NCI-H2227 (cell line): ENCODE results near the gene B3GNT4.
"Not testable (repeated sequence)": the region's sequence is repeated elsewhere in the genome, so short reads cannot be mapped to it uniquely, and the experiment has no call there.

Source experiments
- DNase-seq: peaks from one replicate; lab custom pipeline; 2025; ENCODE audit not compliant: unreplicated experiment; lab: John Stamatoyannopoulos, UW

The B3GNT4 gene

DNA sequence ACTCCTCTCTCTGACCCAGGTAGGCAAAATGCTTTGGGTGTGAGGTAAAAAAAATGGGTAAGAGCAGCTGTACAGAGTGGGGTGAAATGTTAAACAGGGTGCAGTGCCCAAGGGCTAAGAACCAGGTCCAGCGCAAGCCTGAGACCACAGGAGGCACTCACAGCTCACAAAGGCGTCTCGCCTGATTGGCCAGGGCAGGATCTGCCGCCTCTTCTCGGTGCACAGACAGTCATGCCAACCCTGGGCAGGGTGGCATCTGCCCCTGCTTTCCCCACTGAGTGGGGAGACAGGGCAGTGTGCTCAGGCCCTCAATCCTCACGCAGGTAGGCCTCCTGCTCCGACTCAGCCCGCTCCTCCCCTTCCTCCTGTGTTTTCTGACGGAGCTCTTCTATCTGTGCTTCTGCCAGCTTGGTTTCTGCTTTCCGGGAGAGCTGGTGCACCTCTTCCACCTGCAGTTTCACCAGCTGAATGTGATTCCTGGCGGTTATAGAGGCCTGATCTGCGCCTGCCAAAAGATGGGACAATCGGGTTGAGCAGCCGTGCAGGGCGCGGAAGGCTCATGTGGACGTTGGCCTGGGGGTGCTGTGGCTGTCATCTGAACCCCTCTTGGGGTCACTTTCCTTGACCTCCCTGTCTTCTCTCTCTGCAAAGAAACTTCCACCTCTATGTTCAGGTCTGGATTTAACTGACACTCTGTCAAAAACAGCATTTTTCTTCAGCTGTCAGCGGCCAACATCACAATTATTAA lies 4.7 kb downstream of the B3GNT4 start:
- DNase-seq: no peak

DNA sequence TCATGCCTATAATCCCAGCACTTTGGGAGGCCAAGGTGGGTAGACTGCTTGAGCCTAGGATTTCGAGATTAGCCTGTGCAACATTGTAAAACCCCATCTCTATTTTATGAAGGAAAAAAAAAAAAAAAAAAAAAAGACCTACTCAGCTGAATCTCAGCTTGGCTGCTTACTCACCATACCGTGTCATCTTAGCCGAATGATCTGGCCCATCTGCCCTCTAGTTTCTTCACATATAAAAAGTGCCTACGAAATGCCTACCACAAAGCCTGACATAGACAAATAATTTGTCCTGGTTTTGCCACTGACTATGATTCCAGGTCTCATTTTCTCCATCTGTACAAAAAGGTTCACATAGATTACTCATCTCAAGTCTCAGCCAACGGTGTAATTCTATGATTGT lies 12.3 kb downstream of the B3GNT4 start:
- DNase-seq: no peak

DNA sequence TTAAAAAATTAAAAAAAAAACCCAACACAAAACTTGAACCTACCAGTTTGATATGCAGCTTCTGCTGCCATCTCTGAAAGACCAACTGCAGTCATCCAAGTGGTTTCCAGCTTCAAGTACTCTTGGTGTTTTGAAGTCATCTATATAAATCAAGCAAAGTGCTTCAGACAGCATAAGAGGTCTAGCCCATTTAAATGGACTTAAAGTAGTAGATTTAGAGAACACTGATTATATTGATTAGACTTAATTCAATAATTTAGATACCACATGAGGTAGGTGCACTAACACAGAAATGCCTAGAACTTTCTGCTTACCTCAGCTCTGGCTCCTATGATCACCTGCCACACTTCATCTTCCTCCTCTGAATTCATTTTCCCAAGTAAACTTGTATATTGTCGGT lies 12.9 kb downstream of the B3GNT4 start:
- DNase-seq: no peak

DNA sequence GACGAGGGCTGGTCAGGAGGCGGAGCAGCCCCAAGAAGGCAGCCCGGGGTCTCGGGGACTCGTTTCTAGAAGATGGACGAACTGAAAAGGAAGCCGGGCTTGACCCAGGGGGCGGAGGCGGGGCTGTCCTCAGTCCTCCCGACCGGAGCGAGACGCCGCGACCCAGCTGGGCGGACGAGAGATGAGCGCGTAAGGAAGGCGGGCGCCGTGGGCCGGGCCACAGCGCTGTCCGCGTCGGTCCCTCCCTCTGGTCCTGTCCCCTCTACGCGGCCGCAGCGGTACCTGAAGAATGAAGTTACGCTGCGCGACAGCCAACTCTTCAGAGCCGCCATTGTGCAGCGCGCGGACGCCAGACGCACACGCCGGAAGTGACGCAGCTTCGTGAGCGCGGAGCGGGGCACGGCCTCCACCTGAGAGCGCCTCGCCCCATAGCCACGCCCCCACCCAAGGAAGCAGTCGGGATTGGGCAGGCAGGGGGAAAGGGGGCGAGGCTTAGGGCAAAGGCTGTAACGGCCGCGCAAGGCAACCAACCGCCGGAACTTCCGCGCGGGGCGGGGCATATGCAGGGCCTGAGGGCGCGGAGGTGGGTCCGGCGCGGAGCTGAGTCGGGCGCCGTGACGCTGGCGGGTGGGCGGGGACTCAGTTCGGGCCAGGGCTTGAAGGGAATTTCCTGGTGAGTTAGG lies 22.3 kb downstream of the B3GNT4 start, which contains the start of gene DIABLO:
DIABLO (minus strand) TSS at position 370 of the 683 bp plus-strand sequence; CDS start at position 332, 38 bp downstream.
- DNase-seq: peak; percentile 100

DNA sequence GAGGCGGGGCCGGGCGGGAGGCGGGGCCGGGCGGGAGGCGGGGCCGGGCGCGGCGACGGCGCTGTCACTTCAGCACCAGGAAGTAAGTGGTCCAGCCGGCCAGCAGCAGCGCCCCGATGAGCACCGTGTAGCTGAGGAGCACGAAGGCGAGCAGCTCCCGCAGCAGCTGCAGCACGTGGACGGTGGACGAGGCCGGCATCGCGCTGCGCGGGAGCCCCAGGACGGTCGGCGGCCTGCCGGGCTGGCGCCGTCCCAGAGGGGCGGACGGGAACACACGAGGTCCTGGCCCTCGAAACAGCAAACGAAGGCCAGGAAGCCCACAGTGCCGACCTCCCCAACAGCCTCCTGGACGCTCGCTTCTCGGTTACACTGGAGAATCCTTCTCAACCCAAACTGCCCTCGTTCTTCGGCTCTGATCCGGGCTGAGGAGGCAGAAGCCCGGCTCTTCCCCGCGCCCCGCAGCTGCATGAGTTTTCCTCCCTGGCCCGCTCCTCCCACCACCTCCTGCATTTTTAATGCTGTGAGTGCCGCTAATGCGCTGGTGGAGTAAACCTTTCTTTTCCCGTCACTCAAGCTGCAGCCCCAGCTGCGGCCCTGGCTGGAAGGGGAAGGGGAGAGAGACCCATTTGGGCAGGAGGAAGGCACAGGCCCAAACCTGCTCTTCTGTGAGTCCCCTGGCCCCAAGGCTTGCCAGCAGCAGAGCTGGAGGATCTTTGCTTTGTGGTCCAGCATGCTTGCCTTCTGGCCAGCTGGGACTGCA lies 23.0 kb downstream of the B3GNT4 start:
- peak; percentile 65 for DNase-seq

DNA sequence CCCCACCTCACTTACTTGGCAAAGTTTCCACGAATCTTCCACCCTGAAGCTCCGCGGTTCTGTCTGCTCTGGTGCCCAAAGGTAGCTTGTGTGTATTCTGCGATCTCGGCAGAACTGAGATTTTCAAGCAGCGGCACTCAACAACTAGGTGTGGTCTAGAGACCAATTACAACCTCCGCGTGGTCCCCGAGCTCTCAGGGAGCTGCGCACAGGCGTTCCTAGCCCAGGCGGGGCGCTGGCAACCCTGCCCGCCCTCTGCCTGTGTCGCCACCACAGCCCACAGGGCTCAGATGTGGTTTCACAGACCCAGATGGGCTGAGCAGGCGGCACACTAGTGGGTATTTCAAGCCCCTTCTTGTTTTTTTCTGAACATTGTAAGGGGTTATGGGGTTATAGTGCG lies 23.8 kb downstream of the B3GNT4 start:
- DNase-seq: peak; percentile 75

DNA sequence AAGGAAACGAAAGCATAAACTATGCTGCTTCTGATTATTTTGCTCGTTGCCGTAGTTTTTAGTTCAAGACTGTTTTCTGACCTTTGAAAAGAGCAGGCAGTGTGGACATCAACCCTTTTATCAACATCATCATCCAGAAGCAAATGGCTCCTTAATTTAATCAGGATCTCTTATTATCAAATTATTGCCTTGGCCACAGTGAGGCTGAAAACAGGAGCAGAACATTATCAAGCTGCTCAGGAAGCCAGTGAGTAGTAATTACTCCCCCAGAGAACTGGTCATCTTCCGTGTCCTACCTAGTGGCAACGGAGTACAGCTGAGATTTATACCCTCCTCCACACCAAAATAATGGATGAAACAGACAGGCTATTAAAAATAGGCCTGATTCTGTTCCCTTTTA lies 24.6 kb downstream of the B3GNT4 start:
- peak; percentile 40 for DNase-seq

DNA sequence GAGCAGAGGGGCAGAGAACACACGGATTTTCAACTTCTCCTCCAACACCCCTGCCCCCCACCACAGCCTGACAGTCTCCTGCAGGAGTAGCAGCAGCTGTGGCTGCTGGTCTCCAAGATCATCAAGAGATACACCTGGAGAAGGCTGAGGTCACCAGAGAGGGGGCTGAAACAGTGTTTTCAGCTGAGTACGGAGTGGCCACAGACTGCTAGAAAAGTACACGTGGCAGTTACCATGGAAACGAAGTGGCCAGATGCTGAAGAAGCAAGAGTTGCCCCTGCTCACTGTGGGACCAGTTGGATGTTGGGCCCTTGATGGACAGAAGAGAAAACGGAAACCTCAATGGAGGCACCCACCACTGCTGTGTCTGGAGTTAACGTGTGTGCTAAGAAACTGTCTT lies 27.3 kb downstream of the B3GNT4 start:
- no peak for DNase-seq

DNA sequence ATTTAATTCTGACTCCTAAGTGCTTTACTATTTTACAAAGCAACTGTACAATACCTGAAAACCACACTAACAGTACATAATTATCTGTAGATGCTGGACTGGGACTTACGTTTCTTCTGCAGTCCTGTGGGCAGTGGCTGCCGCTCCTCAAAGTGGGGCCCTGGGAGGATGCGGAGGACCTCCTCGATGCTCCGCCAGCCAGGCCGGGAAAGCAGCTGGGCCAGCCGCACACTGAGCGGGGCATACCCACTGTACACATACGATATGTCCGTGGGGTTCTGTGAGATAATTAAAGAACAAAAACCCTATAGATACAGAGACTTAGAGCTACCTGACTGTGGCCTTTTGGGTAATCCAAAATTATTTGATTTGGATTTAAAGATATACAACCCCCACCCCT lies 29.2 kb downstream of the B3GNT4 start:
- DNase-seq: no peak

DNA sequence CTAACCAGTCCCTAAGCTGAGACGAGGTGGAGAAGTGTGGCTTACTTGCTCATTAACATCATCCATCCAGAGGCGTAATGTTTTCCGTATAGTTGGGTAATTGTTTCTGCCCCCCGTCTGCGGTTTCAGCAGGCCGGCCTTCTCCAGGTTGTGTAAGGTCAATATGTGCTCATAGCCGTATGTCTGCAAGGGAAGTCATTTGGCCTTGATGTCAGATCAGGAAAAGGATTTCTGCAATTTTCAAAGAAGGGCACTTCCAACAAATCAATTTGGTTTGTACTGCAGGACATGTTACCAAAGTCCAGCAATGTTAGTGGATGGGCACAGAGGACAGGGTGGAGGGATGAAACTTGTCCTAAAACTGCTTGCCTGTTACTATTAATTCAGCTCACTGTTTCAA lies 32.2 kb downstream of the B3GNT4 start:
- no peak for DNase-seq

DNA sequence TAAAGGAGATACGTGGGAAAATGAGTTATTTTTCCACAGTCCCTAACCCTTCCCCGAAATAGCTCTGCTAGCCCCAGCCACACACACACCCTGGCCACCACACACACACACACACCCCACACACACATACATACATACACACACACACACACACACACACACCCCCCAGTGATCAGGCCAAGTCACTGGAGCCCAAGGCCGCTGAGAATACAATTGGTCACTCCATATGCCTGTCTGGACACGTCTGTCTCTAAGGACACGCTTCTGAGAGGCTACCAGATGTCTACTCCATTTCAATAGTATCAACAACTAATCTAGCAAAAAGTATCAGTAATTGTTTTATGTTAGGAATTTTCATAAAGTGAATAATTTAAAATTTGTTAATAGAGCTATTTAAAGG lies 35.4 kb downstream of the B3GNT4 start:
- DNase-seq: no peak

DNA sequence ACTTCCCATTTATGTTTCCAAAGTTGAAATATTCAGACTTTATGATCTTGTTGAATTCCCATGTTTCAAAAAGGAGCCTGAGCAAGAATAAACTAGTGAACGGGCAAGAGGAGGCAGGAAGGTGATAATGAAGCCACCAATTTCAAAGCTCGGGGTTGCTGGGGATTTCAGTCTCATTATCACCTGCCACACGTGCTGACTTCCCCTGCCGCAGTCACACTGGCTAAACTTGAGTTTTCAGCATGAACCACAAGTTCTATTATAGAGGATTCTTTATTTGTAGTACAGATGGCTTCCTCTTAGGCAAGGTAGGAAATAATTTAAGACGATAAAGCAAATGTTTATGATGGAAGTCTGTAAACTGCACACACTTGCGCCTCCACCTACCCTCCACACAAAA lies 40.5 kb downstream of the B3GNT4 start:
- DNase-seq: no peak

DNA sequence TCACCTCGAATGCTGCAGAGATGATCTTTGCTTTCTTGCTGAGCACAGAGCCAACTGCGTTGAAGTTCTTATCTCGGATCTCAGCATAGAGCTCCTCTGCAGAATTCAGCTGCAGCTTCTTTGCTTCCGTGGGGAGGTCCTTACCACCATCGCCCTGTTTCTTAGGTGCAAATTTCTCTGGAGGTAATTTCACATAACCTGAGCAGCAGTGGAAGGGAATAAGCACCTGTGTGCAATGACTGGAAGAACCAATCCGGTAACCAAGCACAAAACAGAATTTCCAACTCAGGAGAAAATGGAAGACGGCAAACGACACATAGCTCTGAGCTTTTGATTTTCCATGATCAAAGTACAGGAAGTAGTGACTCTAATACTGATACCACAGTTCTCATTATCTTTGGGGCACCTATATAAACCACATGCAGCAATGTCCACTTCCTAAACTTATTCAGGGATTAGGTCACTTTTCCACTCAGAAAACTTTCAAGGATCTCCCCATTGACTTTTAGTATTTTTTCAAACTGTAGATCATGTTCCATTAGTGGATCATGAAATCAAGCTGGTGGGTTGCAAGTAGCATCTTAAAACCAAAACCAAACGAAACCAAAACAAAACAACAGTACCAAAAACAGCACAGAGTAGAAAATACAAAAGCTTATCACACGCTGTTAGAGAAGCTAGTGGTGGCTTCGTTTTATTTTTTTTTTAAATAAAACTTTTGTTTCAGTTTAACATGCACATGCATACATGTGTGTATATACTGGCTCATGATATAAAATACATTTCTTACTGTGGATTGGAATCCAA lies 41.3 kb downstream of the B3GNT4 start:
- no peak for DNase-seq

DNA sequence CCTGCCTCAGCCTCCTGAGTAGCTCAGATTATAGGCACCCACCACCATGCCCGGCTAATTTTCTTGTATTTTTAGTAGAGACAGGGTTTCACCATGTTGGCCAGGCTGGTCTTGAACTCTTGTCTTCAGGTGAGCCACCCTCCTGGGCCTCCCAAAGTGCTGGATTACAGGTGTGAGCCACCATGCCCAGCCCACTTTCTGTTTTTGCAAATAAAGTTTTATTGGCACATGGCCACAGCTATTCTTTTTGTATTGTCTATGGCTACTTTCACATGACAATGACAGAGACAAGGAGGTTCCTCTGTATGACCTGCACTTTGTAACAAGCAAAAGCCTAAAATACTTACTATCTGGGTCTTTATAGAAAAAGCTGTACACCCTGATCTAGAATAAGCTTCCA lies 42.0 kb downstream of the B3GNT4 start:
- DNase-seq: no peak

DNA sequence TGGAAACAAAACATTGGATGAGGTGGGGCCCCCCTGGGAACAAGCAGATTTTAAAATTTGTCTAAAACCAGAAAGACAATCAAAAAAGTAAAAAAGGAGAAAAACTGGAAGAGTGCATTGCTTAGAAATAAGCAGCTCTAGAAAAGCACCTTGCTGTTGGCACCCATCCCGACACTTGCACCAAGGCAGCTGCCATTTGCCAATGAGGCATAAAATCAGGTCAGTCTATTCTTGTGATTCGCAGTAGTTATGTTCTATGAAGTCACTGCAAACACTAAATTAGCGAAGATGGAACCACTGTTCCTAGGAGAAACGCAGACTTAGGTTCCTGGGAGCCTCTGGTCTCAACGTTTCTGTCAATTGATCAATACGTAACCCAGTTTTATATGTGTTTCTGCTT lies 46.5 kb downstream of the B3GNT4 start:
- DNase-seq: no peak

DNA sequence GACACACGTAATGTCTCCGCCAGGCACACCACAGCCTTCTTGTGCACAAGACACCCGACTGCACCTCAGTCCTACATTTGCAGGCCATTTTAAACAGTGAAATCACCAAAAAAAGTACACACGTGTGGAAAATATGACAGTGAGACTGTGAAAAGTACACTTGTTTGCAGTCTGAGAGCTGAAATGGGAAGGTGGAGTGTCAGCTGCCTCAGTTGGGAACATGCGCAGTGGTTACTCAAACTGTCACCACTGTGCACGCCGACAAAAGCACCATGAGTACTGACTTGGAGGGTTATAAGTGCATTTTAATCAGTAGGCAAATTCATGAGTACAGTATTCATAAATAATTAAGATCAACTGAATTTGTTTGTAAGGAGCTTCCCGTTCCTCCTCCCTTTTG lies 47.0 kb downstream of the B3GNT4 start:
- DNase-seq: no peak

DNA sequence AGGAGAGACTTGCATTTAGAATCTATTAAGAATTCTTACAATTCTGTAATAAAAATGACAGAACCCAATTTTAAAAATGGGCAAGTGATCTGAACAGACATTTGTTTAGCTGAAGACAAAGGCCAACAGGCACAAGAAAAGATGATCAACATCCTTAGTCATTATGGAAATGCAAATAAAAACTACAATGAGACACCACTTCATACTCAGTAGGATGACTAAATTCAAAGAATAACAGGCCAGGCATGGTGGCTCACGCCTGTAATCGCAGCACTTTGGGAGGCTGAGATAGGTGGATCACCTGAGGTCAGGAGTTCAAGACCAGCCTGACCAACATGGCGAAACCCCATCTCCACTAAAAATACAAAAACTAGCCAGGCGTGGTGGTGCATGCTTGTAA lies 55.0 kb downstream of the B3GNT4 start:
- not testable (repeated sequence) for DNase-seq
